HUES6 (cell line): ENCODE results near the gene MAGI1.

Source experiments
- H3K27ac ChIP-seq: 2 replicates; pipeline ENCODE4 v1.7.0; 2013; ENCODE audit warnings: low read depth, mild to moderate bottlenecking, low read length, inconsistent platforms
- H3K27me3 ChIP-seq: 2 replicates; pipeline ENCODE4 v1.6.1; 2013; ENCODE audit warnings: low read length; ENCODE audit not compliant: control insufficient read depth, insufficient read depth
- H3K36me3 ChIP-seq: 2 replicates; pipeline ENCODE4 v1.6.1; 2013; ENCODE audit warnings: low read length; ENCODE audit not compliant: control insufficient read depth, insufficient read depth
- H3K4me1 ChIP-seq: 2 replicates; pipeline ENCODE4 v1.6.1; 2013; ENCODE audit warnings: low read length; ENCODE audit not compliant: control insufficient read depth, insufficient read depth
- H3K4me3 ChIP-seq: 2 replicates; pipeline ENCODE4 v1.5.1; 2013; ENCODE audit warnings: low read depth, low read length
- H3K9ac ChIP-seq: one replicate; pipeline ENCODE4 v1.6.1; 2013; ENCODE audit warnings: mild to moderate bottlenecking, low read length
- H3K9me3 ChIP-seq: 2 replicates; pipeline ENCODE4 v1.6.1; 2013; ENCODE audit warnings: low read depth, low read length; ENCODE audit not compliant: control insufficient read depth, insufficient read depth

MAGI1 gene

GRCh38 chr3:65563861-65564260 is 474.9 kb downstream of the MAGI1 start:
- H3K27me3 ChIP-seq: no peaks in the 10 kb centered on the region
- no peak overlapping the region for H3K27ac ChIP-seq
- H3K4me1 ChIP-seq: peaks cover 5% of the 10 kb centered on the region; the same call in 1 of the 2 replicates
- no peaks in the 10 kb centered on the region for H3K9me3 ChIP-seq
- no peak overlapping the region for H3K4me3 ChIP-seq
- no peak overlapping the region for H3K9ac ChIP-seq
- no peaks in the 10 kb centered on the region for H3K36me3 ChIP-seq

- H3K27me3 ChIP-seq: no peaks in the 10 kb centered on the region
- H3K27ac ChIP-seq: no peak overlapping the region
- H3K9ac ChIP-seq: no peak overlapping the region
- no peaks in the 10 kb centered on the region for H3K9me3 ChIP-seq
- H3K36me3 ChIP-seq: no peaks in the 10 kb centered on the region
- peaks cover 8% of the 10 kb centered on the region; the same call in 1 of the 2 replicates for H3K4me1 ChIP-seq
- H3K4me3 ChIP-seq: no peak overlapping the region
Observed at GRCh38 chr3:65562447-65562846, 476.3 kb downstream of the MAGI1 start.

- Histone ChIP-seq H3K4me3 (no peak overlapping the region), H3K4me1 (peaks cover 14% of the 10 kb centered on the region), H3K27ac (no peak overlapping the region), H3K9me3 (no peaks in the 10 kb centered on the region), H3K9ac (no peak overlapping the region), H3K27me3 (no peaks in the 10 kb centered on the region), H3K36me3 (no peaks in the 10 kb centered on the region)
Observed at GRCh38 chr3:65561617-65562016, 477.1 kb downstream of the MAGI1 start.

- Histone ChIP-seq H3K4me1 (peaks cover 14% of the 10 kb centered on the region), H3K9ac (no peak overlapping the region), H3K27me3 (no peaks in the 10 kb centered on the region), H3K4me3 (no peak overlapping the region), H3K9me3 (no peaks in the 10 kb centered on the region), H3K27ac (no peak overlapping the region), H3K36me3 (no peaks in the 10 kb centered on the region)
Observed at GRCh38 chr3:65560901-65561300, 477.8 kb downstream of the MAGI1 start.

- Histone ChIP-seq H3K4me3 (no peak overlapping the region), H3K9ac (no peak overlapping the region), H3K36me3 (no peaks in the 10 kb centered on the region), H3K27ac (no peak overlapping the region), H3K9me3 (no peaks in the 10 kb centered on the region), H3K4me1 (peaks cover 14% of the 10 kb centered on the region), H3K27me3 (no peaks in the 10 kb centered on the region)
Observed at GRCh38 chr3:65560133-65560532, 478.6 kb downstream of the MAGI1 start.

- H3K9ac ChIP-seq: no peak overlapping the region
- H3K9me3 ChIP-seq: no peaks in the 10 kb centered on the region
- no peaks in the 10 kb centered on the region for H3K36me3 ChIP-seq
- no peaks in the 10 kb centered on the region for H3K27me3 ChIP-seq
- H3K27ac ChIP-seq: no peak overlapping the region
- no peak overlapping the region for H3K4me3 ChIP-seq
- H3K4me1 ChIP-seq: peaks cover 16% of the 10 kb centered on the region
Observed at GRCh38 chr3:65559643-65560042, 479.1 kb downstream of the MAGI1 start.

GRCh38 chr3:65558826-65559225 is 479.9 kb downstream of the MAGI1 start:
- H3K9ac ChIP-seq: no peak overlapping the region
- H3K27ac ChIP-seq: no peak overlapping the region
- H3K4me1 ChIP-seq: peaks cover 18% of the 10 kb centered on the region
- no peaks in the 10 kb centered on the region for H3K9me3 ChIP-seq
- no peaks in the 10 kb centered on the region for H3K27me3 ChIP-seq
- no peaks in the 10 kb centered on the region for H3K36me3 ChIP-seq
- H3K4me3 ChIP-seq: no peak overlapping the region

GRCh38 chr3:65557899-65558564 is 480.7 kb downstream of the MAGI1 start:
- H3K27ac ChIP-seq: no peak overlapping the region
- no peaks in the 10 kb centered on the region for H3K9me3 ChIP-seq
- H3K4me1 ChIP-seq: peaks cover 17% of the 10 kb centered on the region
- H3K4me3 ChIP-seq: no peak overlapping the region
- no peaks in the 10 kb centered on the region for H3K36me3 ChIP-seq
- H3K9ac ChIP-seq: no peak overlapping the region
- no peaks in the 10 kb centered on the region for H3K27me3 ChIP-seq

GRCh38 chr3:65556934-65557577 is 481.7 kb downstream of the MAGI1 start:
- H3K27me3 ChIP-seq: no peaks in the 10 kb centered on the region
- H3K36me3 ChIP-seq: no peaks in the 10 kb centered on the region
- no peak overlapping the region for H3K27ac ChIP-seq
- no peak overlapping the region for H3K9ac ChIP-seq
- no peaks in the 10 kb centered on the region for H3K9me3 ChIP-seq
- H3K4me3 ChIP-seq: no peak overlapping the region
- peaks cover 26% of the 10 kb centered on the region for H3K4me1 ChIP-seq

GRCh38 chr3:65552434-65552833 is 486.3 kb downstream of the MAGI1 start:
- peaks cover 43% of the 10 kb centered on the region for H3K4me1 ChIP-seq
- H3K36me3 ChIP-seq: no peaks in the 10 kb centered on the region
- H3K9me3 ChIP-seq: no peaks in the 10 kb centered on the region
- no peak overlapping the region for H3K27ac ChIP-seq
- H3K9ac ChIP-seq: no peak overlapping the region
- H3K4me3 ChIP-seq: no peak overlapping the region
- H3K27me3 ChIP-seq: peaks cover 22% of the 10 kb centered on the region; the same call in 1 of the 2 replicates

- Histone ChIP-seq H3K9me3 (no peaks in the 10 kb centered on the region), H3K27me3 (peaks cover 22% of the 10 kb centered on the region; the same call in 1 of the 2 replicates), H3K27ac (no peak overlapping the region)
Observed at GRCh38 chr3:65551945-65552344, 486.8 kb downstream of the MAGI1 start.

More at GRCh38 chr3:65551945-65552344, 486.8 kb downstream of the MAGI1 start:
- Histone ChIP-seq H3K9ac (no peak overlapping the region), H3K4me1 (peaks cover 41% of the 10 kb centered on the region), H3K4me3 (no peak overlapping the region), H3K36me3 (no peaks in the 10 kb centered on the region)
